H9 (cell line): ENCODE results near the gene NOX5. TPM values are rescaled to one million over a fixed set of nuclear protein-coding genes. Genes with fewer than 3 reads are reported as not detected.

Experiments
- DNase-seq: peaks from one replicate; pipeline ENCODE4 v3.0.0-alpha.2; 2017
- H2AFZ ChIP-seq: one replicate; pipeline ENCODE4 v1.6.1; 2013; ENCODE audit warnings: mild to moderate bottlenecking, low read length, control low read depth, moderate library complexity
- H2AK5ac ChIP-seq: 2 replicates; pipeline ENCODE4 v1.6.1; 2013; ENCODE audit warnings: low read length, control low read depth, mixed read lengths; ENCODE audit not compliant: insufficient read length
- H2BK120ac ChIP-seq: one replicate; pipeline ENCODE4 v1.6.1; 2013; ENCODE audit warnings: low read depth, mild to moderate bottlenecking, low read length, control low read depth, inconsistent platforms; ENCODE audit not compliant: poor library complexity, severe bottlenecking
- H2BK12ac ChIP-seq: 2 replicates; pipeline ENCODE4 v1.6.1; 2013; ENCODE audit warnings: low read length, control low read depth, mixed read lengths, low read depth; ENCODE audit not compliant: insufficient read length
- H2BK15ac ChIP-seq: 2 replicates; pipeline ENCODE4 v1.6.1; 2013; ENCODE audit warnings: low read depth, low read length, control low read depth
- H2BK20ac ChIP-seq: one replicate; pipeline ENCODE4 v1.6.1; 2013; ENCODE audit warnings: low read depth, mild to moderate bottlenecking, low read length, control low read depth, inconsistent platforms; ENCODE audit not compliant: poor library complexity, severe bottlenecking
- H2BK5ac ChIP-seq: 2 replicates; pipeline ENCODE4 v1.6.1; 2013; ENCODE audit warnings: low read length, control low read depth, mixed read lengths; ENCODE audit not compliant: insufficient read length
- H3K14ac ChIP-seq: 2 replicates; pipeline ENCODE4 v1.6.1; 2013; ENCODE audit warnings: low read length, control low read depth; ENCODE audit not compliant: insufficient read depth
- H3K18ac ChIP-seq: 2 replicates; pipeline ENCODE4 v1.6.1; 2013; ENCODE audit warnings: low read depth, mild to moderate bottlenecking, mixed read lengths, low read length, control low read depth; ENCODE audit not compliant: insufficient read length
- H3K23ac ChIP-seq: 2 replicates; pipeline ENCODE4 v1.6.1; 2013; ENCODE audit warnings: low read length, control low read depth, mixed read lengths, low read depth; ENCODE audit not compliant: insufficient read length
- H3K23me2 ChIP-seq: 2 replicates; pipeline ENCODE4 v1.6.1; 2013; ENCODE audit warnings: low read depth, mild to moderate bottlenecking, mixed read lengths, low read length, control low read depth; ENCODE audit not compliant: insufficient read length, poor library complexity, severe bottlenecking
- H3K27ac ChIP-seq: 2 replicates; pipeline ENCODE4 v1.5.1; 2013; ENCODE audit warnings: low read length, control low read depth, mixed read lengths, low read depth; ENCODE audit not compliant: insufficient read length
- H3K27me3 ChIP-seq: 2 replicates; pipeline ENCODE4 v1.6.1; 2013; ENCODE audit warnings: low read length, control low read depth, inconsistent platforms; ENCODE audit not compliant: insufficient read depth
- H3K4ac ChIP-seq: 2 replicates; pipeline ENCODE4 v1.6.1; 2013; ENCODE audit warnings: low read depth, mild to moderate bottlenecking, control low read depth, inconsistent platforms, low read length, moderate library complexity
- H3K4me1 ChIP-seq: 2 replicates; pipeline ENCODE4 v1.6.1; 2013; ENCODE audit warnings: low read length, control low read depth, inconsistent platforms; ENCODE audit not compliant: insufficient read depth
- H3K4me2 ChIP-seq: 2 replicates; pipeline ENCODE4 v1.6.1; 2013; ENCODE audit warnings: low read length, control low read depth, mixed read lengths; ENCODE audit not compliant: insufficient read length, insufficient read depth
- H3K56ac ChIP-seq: 2 replicates; pipeline ENCODE4 v1.6.1; 2013; ENCODE audit warnings: low read depth, mild to moderate bottlenecking, mixed read lengths, low read length, control low read depth; ENCODE audit not compliant: insufficient read length
- H3K79me1 ChIP-seq: 2 replicates; pipeline ENCODE4 v1.6.1; 2013; ENCODE audit warnings: low read depth, mild to moderate bottlenecking, moderate library complexity, low read length, control low read depth, inconsistent platforms; ENCODE audit not compliant: insufficient read depth, poor library complexity, severe bottlenecking
- H3K79me2 ChIP-seq: 2 replicates; pipeline ENCODE4 v1.6.1; 2013; ENCODE audit warnings: low read length, control low read depth, inconsistent platforms; ENCODE audit not compliant: insufficient read depth
- H3K9ac ChIP-seq: 2 replicates; pipeline ENCODE4 v1.6.1; 2013; ENCODE audit warnings: low read length, control low read depth, mixed read lengths; ENCODE audit not compliant: insufficient read length; ENCODE audit errors: extremely low read depth
- H3K9me3 ChIP-seq: one replicate; pipeline ENCODE4 v1.6.1; 2013; ENCODE audit warnings: low read depth, low read length, inconsistent platforms; ENCODE audit not compliant: control insufficient read depth
- H3T11ph ChIP-seq: one replicate; pipeline ENCODE4 v1.6.1; 2013; ENCODE audit warnings: mild to moderate bottlenecking, low read length, control low read depth, inconsistent platforms
- H4K20me1 ChIP-seq: one replicate; pipeline ENCODE4 v1.6.1; 2013; ENCODE audit not compliant: control insufficient read depth, insufficient read length, insufficient read depth
- H4K5ac ChIP-seq: 2 replicates; pipeline ENCODE4 v1.6.1; 2013; ENCODE audit warnings: low read depth, mild to moderate bottlenecking, mixed read lengths, low read length, control low read depth; ENCODE audit not compliant: insufficient read length
- H4K8ac ChIP-seq: replicated peaks from 2 replicates; pipeline ENCODE4 v1.6.1; 2013; ENCODE audit warnings: low read length, control low read depth, mixed read lengths, low read depth; ENCODE audit not compliant: insufficient read length
- H4K91ac ChIP-seq: 2 replicates; pipeline ENCODE4 v1.6.1; 2013; ENCODE audit warnings: low read depth, mild to moderate bottlenecking, moderate library complexity, mixed read lengths, low read length, control low read depth; ENCODE audit not compliant: insufficient read length
- H3K27ac Mint-ChIP-seq, 3 experiments: 2 replicates in 2 of 3; 3 replicates in 1 of 3; pipeline ENCODE4 v1.8.0; 2020 to 2021; ENCODE audit warnings: mixed read lengths in 3 of 3, mild to moderate bottlenecking in 1 of 3, moderate library complexity in 1 of 3
- H3K27me3 Mint-ChIP-seq: 2 replicates; pipeline ENCODE4 v1.8.0; 2021; ENCODE audit warnings: low read depth, mild to moderate bottlenecking, moderate library complexity, mixed read lengths
- H3K36me3 Mint-ChIP-seq, 3 experiments: 2 replicates in 2 of 3; 3 replicates in 1 of 3; pipeline ENCODE4 v1.8.0; 2020 to 2021; ENCODE audit warnings: low read depth in 3 of 3, mixed read lengths in 3 of 3; ENCODE audit not compliant: insufficient read depth in 1 of 3
- H3K4me1 Mint-ChIP-seq, 2 experiments: 2 replicates each; pipeline ENCODE4 v1.8.0; 2020; ENCODE audit warnings: mixed read lengths in 2 of 2
- H3K4me3 Mint-ChIP-seq, 2 experiments: 2 replicates in 1 of 2; 3 replicates in 1 of 2; pipeline ENCODE4 v1.8.0; 2020 to 2021; ENCODE audit warnings: mild to moderate bottlenecking in 2 of 2, mixed read lengths in 2 of 2, moderate library complexity in 1 of 2
- H3K9me3 Mint-ChIP-seq, 2 experiments: 2 replicates in 1 of 2; 3 replicates in 1 of 2; pipeline ENCODE4 v1.8.0; 2020; ENCODE audit warnings: mild to moderate bottlenecking in 2 of 2, mixed read lengths in 2 of 2, moderate library complexity in 1 of 2
- WGBS: extraction: QIAGEN DNeasy Blood & Tissue Kit; methylation state at CpG from one replicate; pipeline ENCODE4 v1.1.7; 2013; ENCODE audit warnings: missing lambda C conversion rate, low lambda C conversion rate, mixed read lengths; ENCODE audit not compliant: insufficient read length; ENCODE audit errors: extremely low coverage; 5-methylcytosine and 5-hydroxymethylcytosine counted together
- total RNA-seq: library from RNA; stranded (reverse); gene quantifications from 2 replicates; pipeline ENCODE4 v1.2.1, GENCODE V29; 2021
- TF ChIP-seq, protein P1 (sequence below): fragments of 200-600 bp; sonication (generic); conservative IDR thresholded peaks from 3 replicates; pipeline ENCODE4 v1.8.0; 2021; ENCODE audit warnings: antibody characterized with exemption, mild to moderate bottlenecking

The NOX5 gene
- total RNA-seq, 1 experiment from 2014 or later, result 0.04 TPM

DNA sequence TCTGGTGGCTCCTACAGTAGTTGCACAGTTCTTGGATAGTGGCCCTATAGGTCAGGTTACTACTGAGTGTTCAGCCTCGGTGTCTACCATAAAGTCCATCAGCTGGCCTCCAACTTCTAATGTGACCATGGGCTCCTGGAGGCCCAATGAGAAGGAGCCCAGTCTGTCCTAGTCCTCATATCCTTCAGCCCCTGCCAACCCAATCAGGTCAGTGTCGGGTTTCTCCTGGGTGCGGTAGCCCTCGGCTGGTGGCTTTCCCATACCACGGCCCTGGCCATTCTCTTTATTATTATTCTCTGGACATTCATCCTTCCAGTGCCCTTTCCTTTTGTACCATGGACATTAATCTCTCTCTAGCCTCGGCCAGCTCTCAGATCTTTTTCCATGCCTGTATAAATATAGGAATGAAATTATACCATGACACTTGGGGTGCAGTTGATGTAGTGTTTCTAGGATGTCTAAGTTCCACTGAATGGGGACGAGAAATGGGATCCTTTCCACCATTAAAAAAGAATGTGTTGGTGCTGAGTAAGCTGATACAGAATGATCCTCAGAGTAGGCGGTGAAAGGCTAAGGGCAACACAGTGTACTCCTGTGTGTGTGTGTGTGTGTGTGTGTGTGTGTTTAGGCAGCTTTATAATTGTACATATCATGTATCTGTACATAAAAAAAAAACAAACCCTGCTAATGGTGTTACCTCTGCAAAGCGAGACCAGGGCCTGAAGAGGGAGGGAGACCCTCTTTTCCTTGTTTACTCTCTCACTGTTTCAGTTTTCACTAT lies 19.3 kb upstream of the NOX5 start:
- no CpG with 5 or more reads among the region's 9 CpGs for WGBS
- Histone ChIP-seq H2BK12ac (no peak overlapping the region), H3K18ac (no peak overlapping the region), H3K23me2 (no peaks in the 10 kb centered on the region), H3K4me1 (peaks cover 7% of the 10 kb centered on the region; the same call in 1 of the 2 replicates), H4K91ac (no peak overlapping the region), H2BK20ac (no peak overlapping the region), H3K27me3 (no peaks in the 10 kb centered on the region), H3K4me2 (no peak overlapping the region), H3K9ac (no peak overlapping the region), H2BK120ac (no peak overlapping the region), H3K79me1 (no peaks in the 10 kb centered on the region), H2BK5ac (no peak overlapping the region), H4K8ac (no peak overlapping the region), H3K56ac (no peak overlapping the region), H3K4ac (no peak overlapping the region), H2AFZ (no peak overlapping the region), H2AK5ac (no peak overlapping the region), H3K23ac (no peak overlapping the region), H3K9me3 (no peaks in the 10 kb centered on the region), H3K79me2 (no peaks in the 10 kb centered on the region), H2BK15ac (no peak overlapping the region), H3T11ph (no peak overlapping the region), H3K27ac (no peak overlapping the region), H3K14ac (no peak overlapping the region), H4K5ac (no peak overlapping the region), H4K20me1 (no peaks in the 10 kb centered on the region)
- H3K27me3 Mint-ChIP-seq, result peaks cover 10% of the 10 kb centered on the region
- TF ChIP-seq, protein P1, sequence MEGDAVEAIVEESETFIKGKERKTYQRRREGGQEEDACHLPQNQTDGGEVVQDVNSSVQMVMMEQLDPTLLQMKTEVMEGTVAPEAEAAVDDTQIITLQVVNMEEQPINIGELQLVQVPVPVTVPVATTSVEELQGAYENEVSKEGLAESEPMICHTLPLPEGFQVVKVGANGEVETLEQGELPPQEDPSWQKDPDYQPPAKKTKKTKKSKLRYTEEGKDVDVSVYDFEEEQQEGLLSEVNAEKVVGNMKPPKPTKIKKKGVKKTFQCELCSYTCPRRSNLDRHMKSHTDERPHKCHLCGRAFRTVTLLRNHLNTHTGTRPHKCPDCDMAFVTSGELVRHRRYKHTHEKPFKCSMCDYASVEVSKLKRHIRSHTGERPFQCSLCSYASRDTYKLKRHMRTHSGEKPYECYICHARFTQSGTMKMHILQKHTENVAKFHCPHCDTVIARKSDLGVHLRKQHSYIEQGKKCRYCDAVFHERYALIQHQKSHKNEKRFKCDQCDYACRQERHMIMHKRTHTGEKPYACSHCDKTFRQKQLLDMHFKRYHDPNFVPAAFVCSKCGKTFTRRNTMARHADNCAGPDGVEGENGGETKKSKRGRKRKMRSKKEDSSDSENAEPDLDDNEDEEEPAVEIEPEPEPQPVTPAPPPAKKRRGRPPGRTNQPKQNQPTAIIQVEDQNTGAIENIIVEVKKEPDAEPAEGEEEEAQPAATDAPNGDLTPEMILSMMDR, result no peak
- no peaks in the 10 kb centered on the region; a peak in 1 of 7 replicates for H3K36me3 Mint-ChIP-seq
- no peak for DNase-seq
- H3K4me3 Mint-ChIP-seq, result no peak overlapping the region
- H3K27ac Mint-ChIP-seq, result no peak overlapping the region
- H3K9me3 Mint-ChIP-seq, result no peaks in the 10 kb centered on the region; a peak in 1 of 5 replicates
- H3K4me1 Mint-ChIP-seq, result peaks cover 46 to 47% of the 10 kb centered on the region in 2 experiments
